Stimulated activated CD4-positive, alpha-beta T cell treated with anti-CD3 and anti-CD28 coated beads, Interleukin-4, amount 100 ng/mL, for 24 hours (primary cell): Measurements from ENCODE around the gene MRPL4.

ENCODE experiments used
- DNase-seq: peaks from one replicate; pipeline ENCODE4 v3.0.0-alpha.2; 2020

The MRPL4 gene

GRCh38 chr19:10251792-10252694 lies at the start of gene MRPL4:
MRPL4 (plus strand) TSS chr19:10252214; CDS start chr19:10252254, 40 bp downstream.
- DNase-seq, result peak; percentile 97

GRCh38 chr19:10203686-10204085 lies 48.3 kb upstream of the MRPL4 start:
- no peak for DNase-seq

DNA sequence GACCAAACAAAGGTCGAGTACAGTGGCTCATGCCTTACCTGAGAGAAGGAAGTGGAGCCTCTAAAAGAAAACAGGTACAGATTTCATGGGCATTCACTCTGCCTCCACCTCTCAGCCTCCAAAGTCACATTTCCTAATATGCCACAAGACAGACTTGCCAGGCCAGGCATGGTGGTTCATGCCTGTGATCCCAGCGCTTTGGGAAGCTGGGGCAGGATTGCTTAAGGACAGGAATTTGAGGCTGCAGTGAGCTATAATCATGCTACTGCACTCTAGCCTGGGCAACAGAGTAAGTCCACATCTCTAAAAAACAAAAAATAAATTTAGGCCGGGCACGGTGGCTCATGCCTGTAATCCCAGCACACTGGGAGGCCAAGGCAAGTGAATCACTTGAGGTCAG lies 46.4 kb upstream of the MRPL4 start:
- DNase-seq, result no peak

DNA sequence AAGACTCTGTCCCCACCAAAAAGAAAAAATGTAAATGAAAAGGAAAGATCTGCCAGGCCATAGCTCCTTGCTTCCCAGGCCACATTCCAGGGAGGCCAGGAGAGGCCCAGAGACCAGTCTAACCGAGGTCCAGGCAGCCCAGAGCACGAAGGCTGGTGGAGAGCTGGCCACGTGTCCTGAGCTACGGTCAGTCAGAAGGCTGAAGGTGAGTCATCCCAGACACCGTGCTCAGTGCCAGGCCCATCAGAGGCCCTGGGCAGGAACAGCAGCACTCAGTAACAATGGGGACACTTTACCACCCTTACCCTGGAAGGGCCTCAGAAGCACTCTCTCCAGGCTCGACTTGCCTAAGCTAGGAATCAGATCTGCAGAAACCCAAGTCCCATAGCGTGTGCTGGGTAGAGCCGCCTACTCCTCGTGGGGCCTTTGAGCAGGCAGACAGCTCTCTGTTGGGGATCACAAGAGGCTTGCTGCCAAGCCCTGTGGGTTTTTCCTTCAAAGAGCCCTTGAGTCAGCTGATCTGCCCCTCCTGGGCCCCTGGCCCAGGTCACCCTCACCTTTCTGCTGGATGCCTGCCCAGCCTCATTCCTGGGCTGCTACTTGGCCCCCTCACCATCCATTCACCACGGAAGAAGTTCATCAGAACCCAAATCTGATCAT lies 45.7 kb upstream of the MRPL4 start:
- no peak for DNase-seq

DNA sequence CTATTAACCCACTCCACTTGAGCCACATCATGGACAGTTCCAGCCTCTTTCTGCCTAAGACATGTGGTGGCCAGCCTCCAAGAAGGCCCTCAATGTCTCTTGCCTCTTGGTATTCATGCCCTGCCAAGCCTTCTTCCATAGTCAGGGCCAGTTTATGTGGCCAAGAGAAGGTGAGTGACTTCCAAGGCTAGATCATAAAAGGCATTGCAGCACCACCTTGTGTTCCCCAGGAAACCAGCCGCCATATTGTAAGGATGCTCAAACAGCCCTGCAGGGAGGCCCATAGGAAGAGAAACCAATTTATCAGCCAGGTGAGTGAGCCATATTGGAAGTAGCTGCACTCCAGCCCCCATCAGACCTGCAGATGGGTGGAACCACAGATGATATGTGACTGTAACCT lies 45.0 kb upstream of the MRPL4 start:
- DNase-seq, result no peak

DNA sequence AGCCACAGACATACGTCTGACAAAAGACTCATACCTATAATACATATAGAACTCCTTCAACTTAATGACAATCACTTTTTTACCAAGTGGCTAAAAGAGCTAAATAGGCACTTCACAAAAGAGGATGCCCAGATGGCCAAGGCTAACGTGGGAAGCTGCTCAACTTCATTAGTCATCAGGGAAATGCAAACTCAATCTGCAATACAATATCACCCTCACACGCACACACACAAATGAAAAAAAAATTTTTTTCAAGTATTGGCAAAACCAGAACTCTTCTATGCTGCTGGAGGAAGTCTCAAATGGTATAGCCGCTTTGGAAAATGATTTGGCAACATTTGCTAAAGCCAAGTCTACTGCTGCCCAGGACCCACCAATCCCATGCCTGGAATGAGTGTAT lies 42.7 kb upstream of the MRPL4 start:
- DNase-seq, result no peak

DNA sequence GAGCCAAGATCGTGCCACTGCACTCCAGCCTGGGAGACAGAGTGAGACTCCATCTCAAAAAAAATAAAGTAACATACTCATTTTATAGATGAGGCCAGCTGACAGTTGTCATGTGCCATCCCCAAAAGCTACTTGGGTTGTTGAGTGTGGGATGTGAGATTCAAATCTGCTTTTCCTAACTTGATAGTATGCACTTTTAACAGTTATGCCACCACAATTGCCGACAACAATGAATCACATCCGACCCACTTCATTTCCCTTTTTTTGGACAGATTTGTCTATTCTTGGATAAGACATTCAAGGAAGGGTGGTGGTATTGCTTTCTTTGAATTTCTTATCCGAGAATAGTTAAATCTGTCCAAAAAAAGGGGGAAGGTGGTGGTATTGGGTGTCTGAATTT lies 41.0 kb upstream of the MRPL4 start:
- DNase-seq, result no peak

- no peak for DNase-seq
Measured at GRCh38 chr19:10211691-10212090, 40.3 kb upstream of the MRPL4 start.

GRCh38 chr19:10214784-10215183 lies 37.2 kb upstream of the MRPL4 start:
- no peak for DNase-seq

DNA sequence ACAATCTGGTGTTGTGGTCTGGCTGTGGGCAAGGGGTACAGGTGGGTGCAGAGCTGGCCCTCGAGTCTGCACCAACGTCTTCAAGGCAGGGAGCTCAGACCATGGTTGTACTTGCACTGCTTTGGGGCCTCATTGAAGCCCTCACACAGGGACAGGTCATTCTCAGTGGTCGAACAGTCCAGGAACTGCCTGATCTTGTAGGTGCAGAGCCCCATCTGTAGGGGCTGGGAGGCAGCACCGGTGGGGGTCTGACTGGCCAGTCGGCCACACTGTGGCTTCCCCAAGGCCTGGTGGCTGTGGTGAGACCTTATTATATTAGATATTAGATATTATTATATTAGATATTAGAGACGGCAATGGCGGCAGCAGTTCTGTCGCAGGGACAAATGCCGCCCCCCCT lies 34.9 kb upstream of the MRPL4 start:
- DNase-seq, result no peak

DNA sequence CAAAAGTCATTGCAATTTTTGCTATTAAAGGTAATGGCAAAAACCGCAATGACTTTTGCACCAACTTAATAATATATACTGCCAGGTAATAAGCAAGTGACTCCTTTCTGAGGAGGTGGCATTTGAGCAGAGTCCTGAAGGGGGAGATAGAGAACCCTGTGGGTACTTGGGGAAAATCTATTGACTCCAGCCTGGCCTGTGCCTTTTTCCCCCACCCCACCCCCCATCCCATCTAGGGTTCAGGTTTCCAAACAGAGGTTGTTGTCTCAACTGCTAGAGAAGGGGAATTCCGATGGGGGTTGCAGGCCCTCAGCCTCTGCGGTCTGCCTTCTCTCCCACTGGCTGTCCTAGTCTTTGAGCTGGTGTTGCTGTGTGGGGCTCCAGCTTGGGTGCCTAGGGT lies 32.3 kb upstream of the MRPL4 start:
- peak; percentile 33 for DNase-seq

GRCh38 chr19:10220695-10221094 lies 31.3 kb upstream of the MRPL4 start:
- no peak for DNase-seq

DNA sequence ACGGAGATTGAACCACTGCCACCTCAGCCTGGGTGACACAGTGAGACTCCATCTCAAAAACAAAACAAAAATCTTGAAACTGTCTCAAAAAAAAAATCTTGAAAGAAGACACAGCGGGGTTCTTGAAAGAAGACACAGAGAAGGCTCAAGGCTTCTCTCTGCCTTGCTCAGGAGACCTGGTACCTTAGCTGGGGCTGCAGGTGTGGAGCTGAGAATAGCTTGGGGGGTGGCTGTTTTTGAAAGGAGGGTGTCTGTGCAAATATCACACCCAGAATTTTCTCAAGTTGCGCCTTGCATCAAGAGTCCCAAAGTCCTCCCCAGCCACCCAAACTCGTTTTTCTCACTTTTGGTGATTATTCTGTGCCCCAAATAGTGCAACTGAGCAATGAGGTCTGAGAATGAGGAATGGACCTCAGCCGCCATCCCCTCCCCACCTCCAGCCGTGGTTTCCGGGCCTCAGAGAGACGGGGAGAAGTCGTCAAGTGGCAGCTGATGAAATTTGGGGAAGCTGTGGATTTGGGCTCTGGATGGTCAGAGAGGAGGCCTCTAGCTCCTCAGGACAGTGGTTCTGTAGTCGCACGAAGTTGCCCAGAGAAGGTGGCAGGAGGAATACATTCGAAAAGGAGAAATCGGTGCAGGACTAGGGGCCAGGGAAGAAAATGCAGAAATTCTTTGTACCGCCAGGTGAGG lies 29.7 kb upstream of the MRPL4 start:
- no peak for DNase-seq

DNA sequence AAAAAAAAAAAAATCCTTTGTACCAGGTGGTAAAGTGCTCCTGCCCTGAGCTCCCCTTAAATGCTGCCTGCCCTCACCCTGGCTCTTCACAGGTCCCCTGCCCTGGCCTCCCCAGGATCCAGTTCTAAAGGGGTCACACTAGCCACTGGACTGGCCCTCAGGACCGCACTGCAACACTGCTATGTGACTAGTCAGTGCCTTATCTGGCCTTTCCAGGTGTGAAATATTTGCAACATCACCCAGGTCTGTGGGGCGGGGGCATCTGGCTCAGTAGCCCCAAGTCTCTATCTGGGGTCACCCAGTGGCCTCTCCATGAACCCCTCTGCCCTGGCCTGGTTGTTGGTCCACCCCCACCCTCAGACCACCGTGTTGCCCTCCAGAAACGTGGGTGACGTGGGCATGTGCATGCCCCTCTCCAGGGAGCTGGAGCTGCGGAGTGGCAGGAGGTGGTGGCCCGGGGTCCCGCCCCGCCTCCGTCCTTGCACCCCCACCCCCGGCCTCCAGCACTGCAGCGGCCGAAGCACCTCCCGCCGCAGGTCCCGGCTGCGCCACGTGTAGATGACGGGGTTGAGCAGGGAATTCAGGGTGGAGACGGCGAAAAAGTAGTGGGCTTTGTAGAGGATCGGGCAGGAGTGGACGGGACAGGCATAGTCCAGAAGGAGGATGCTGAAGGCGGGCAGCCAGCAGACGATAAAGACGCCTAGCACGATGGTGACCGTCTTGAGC lies 28.4 kb upstream of the MRPL4 start:
- DNase-seq, result no peak

GRCh38 chr19:10224337-10224736 lies 27.7 kb upstream of the MRPL4 start:
- no peak for DNase-seq

GRCh38 chr19:10226021-10226375 lies 26.0 kb upstream of the MRPL4 start:
- DNase-seq, result no peak

GRCh38 chr19:10226376-10227025 lies 25.5 kb upstream of the MRPL4 start:
- no peak for DNase-seq

DNA sequence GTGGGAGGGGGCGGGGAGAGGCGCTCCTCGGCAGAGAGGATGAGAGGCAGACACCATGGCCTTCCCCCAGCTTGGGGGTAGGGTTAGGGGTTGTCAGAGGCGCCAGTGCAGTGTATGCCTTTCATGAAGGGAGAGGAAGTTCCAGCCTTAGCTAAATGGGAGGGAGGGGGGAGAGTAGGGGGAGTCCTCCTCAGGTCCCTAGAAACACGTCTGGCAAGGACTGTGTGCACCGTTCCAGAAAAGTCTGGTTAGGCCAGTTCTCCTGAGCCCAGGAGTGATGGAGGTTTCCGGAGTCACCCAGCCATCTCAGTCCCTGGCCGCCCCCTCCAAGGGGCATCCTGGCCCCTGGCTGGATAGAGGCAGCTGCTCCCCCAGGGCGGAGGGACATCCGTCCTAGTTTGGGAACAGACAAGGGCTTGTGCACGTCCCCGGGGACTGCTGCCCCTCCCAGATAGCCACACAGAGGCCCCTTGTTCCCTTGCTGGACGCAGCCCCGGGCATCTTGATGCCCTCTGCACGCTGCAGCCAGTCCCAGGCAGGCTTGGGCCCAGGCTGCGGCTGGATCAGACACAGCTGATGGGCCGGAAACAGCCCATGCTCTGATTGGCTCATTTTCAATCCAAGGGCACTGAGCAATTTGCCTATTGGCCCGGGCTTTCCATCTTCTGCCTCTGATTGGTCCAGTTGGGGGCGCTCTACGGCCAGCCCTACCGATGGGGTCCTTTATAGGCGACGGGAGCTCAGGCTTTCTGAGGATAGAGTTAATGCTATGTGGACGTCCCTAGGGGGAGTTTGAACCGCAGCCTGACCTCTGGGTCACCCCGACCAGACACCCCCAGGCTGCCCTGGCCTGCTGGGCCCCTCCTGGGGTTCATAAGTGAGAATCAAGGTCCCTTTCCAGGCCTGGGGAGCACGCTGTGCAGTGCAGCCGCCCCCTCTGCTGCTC lies 24.7 kb upstream of the MRPL4 start:
- no peak for DNase-seq

DNA sequence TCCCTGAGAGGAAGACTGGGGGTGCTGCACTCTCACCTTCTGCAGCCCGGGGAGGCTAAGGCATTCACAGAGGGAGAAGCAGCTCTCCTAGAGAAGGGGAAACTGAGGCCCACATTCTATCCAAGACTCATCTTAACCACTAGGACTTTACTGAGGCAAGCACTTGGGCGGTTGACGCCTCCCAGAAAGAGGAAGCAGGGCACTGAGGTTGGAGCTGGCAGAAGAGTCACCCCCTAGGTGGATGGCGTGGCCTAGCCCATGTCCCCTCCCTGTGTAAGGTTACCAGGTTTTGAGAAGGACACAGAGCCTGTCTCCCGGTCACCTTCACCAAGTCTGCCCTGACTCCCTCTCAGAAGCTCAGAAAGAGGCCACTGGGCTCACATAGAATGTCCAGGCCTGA lies 23.6 kb upstream of the MRPL4 start:
- DNase-seq, result no peak

- peak; percentile 37 for DNase-seq
Measured at GRCh38 chr19:10228920-10229319, 23.1 kb upstream of the MRPL4 start.

- peak; percentile 76 for DNase-seq
Measured at GRCh38 chr19:10230173-10230860, 21.7 kb upstream of the MRPL4 start.
